Stimulated activated CD4-positive, alpha-beta T cell treated with anti-CD3 and anti-CD28 coated beads, Interleukin-1b, Interleukin-23, amount 100 ng/mL, for 4 hours (primary cell): Measurements from ENCODE around the gene MARCHF2.

ENCODE experiments used
- DNase-seq, 2 donors: peaks; one replicate each; pipeline ENCODE4 v3.0.0-alpha.2; 2020; ENCODE audit warnings: low read depth in 2 of 2

Gene MARCHF2

GRCh38 chr19:8387688-8388611 is 25.2 kb upstream of the MARCHF2 start:
- no peak for DNase-seq

- no peak for DNase-seq
Observed at GRCh38 chr19:8388612-8388958, 24.5 kb upstream of the MARCHF2 start.

DNA sequence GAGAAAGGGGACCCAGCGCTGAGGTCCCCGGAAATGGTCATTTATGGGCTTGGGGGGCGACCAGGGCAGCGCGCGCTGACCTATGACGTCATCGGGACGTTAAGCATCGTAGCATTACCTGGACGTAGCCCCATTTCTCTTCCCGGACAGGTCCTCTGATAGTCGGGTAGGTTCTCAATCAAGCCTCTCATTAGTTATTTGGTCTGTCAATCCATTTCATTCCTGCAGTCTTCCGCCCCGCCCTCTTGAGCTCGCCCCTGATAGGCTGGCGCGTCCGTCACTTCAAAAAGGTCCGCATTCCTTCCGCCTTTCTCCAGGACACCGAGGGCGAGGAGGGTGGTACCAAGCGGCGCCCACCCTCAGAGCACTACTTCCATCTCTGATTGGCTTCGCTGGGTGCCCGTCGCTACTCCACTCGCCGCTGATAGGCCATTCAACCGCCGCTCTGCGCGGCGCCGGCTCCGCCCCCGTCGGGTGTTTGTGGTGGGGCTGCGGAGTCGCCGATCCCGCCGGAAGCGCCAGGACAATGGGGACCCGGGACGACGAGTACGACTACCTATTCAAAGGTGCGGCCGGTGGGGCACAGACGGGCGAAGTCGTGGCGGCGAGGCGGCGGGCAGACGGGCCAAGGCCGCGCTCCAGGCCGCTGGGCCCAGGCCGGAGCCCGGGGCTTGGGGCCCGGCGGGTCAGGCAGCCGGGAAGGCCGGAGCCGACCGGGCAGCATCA is 23.1 kb upstream of the MARCHF2 start, which contains the start of gene RAB11B:
Gene RAB11B, plus strand, starts transcription at position 470 of the 726 bp plus-strand sequence. Its CDS starts 57 bp downstream, at position 527.
- peak; percentile 94 to 95 for DNase-seq

GRCh38 chr19:8390617-8390981 is 22.5 kb upstream of the MARCHF2 start:
- peak; percentile 86 to 90 for DNase-seq

GRCh38 chr19:8391198-8392016 is 21.7 kb upstream of the MARCHF2 start:
- no peak for DNase-seq

- no peak for DNase-seq
Observed at GRCh38 chr19:8392017-8392591, 21.0 kb upstream of the MARCHF2 start.

DNA sequence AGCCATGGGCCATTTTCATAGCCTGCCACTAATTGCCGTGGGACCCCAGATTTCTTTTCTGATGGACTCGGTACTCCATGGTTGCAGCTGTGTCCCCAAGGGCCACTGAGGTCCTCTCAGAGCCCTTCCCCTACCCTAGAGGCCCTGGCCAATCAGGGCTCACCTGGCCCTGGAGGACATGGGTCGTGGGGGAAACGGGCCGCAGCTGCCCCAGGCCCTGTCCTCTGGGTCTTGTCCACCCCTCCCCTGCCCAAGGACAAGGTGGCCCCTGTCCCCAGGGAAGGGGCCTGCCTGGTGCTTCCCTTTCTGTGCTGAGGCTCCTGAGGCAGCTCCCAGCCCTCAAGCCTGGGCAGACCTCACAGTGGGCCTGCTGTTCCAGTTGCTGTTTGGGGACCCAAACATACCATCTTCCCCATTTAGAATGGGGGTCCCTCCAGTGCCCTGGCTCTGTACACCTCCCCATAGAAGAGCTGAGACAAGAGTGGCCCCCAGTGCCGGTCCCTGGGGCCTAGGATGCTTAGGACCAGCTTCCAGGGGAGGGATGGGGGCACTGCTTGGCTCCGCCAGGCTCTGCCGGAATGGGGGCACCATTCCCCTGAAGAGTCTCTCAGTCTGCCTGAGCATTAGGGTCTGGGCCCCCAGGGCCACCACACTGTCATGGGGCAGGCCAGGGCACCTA is 19.8 kb upstream of the MARCHF2 start:
- DNase-seq = no peak

DNA sequence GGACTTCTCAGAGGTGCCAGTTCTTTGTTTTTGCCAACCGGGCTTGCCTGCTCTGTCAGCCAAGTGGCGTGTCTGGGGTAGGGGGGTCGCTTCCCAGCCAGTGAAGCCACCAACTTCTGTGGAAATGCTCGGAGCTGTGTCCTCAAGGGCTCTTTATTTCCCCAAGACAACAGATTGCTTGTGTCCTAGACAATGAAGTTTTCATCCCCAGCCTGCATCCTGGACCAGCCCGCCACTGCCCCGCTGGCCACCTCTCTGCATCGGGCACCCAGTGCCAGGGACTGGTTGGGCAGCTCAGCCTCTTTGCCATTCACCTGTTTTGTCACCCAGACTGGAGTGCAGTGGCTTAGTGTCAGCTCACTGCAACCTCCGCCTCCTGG is 19.2 kb upstream of the MARCHF2 start:
- no peak for DNase-seq

GRCh38 chr19:8395621-8396082 is 17.5 kb upstream of the MARCHF2 start:
- no peak for DNase-seq

DNA sequence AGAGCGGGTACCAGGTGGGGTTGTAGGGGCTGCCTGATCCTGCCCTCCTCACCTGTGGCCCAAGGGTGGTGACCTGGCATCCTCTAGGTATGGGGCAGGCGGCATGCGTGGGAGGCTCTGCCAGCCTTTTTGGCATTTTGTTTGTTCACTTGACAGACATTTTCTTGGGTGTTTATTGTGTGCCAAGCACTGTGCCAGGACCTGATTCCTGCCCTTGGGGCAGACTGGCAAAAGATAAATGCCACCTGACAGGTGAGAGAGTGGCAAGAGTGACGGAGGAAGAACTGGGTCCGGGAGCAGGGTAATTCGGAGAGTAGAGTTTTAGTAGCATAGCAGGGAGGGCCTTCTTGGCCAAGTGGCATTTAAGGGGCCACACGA is 16.9 kb upstream of the MARCHF2 start:
- DNase-seq = no peak

DNA sequence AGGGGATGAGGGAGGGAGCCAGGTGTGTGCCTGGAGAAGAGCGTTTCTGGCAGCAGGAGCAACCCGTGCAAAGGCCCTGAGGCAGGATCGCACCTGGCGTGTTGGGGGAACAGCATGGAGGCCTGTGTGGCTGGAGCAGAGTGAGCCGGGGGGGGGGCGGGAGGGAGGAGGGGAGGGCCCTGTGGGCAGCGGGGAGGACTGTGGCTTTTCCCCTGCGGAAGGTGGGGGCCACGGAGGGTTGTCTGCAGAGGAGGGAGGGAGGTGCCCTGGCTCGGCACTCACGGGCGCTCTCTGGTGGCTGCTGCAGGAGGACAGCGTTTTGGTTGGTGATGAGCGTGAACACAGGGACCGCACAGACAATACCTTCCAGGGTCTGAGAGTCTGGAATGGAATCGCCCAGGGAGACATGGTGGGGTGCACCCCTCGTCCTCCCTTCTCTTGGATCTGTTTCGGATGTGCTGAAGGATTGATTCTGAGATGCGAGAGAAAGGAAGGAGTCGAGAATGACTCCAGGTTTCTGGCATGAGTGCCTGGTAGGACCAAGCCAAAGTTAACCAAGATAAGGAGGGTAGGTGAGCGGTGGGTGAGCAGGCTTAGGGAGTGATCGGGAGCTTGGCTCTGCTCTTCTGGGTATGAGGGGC is 16.4 kb upstream of the MARCHF2 start:
- DNase-seq = peak; percentile 59 to 63

DNA sequence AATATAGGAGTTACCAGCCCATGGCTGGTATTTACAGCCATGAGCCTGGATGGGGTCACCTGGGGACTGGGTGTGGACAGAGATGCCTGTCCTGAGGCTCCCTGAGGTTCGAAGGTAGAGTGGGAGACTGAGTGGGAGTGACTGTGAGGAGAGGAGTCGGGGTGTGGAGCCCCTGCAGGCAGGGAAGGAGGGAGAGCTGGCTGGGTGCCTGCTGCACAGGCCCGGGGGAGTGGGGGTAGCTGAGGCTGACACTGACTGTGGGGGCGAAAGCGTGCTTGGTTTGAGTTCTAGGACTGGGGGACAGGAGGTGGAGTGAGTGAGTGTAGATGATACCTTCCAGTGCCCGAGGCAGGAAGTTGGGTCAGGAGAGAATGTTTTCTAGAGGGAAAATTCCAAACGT is 15.8 kb upstream of the MARCHF2 start:
- no peak for DNase-seq

GRCh38 chr19:8397746-8398310 is 15.3 kb upstream of the MARCHF2 start:
- no peak for DNase-seq

DNA sequence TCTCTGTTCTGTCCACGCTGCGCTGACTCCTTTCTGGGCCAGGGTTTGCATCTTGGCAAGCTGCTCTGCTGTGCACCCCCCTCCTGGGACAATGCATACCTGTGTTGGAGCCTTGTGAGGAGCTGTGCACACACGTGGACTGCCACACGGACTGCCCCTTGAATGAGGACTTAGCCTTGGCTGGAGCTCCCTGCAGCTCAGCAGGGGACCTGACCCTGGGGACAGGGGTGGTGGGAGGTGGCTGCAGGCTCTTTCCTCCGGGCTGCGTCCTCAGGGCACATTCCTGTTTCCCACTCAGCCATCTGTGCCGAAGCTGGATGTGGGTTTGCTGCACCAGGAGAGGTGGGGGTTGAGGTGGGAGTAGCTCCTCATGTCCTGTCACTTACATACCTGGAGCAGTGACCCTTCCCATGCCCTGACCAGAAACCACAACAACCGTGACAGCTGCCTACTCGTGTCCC is 14.8 kb upstream of the MARCHF2 start:
- DNase-seq = no peak

GRCh38 chr19:8399681-8400188 is 13.4 kb upstream of the MARCHF2 start:
- DNase-seq = no peak

GRCh38 chr19:8401981-8402411 is 11.1 kb upstream of the MARCHF2 start:
- no peak for DNase-seq

GRCh38 chr19:8403098-8403819 is 9.8 kb upstream of the MARCHF2 start:
- no peak for DNase-seq

DNA sequence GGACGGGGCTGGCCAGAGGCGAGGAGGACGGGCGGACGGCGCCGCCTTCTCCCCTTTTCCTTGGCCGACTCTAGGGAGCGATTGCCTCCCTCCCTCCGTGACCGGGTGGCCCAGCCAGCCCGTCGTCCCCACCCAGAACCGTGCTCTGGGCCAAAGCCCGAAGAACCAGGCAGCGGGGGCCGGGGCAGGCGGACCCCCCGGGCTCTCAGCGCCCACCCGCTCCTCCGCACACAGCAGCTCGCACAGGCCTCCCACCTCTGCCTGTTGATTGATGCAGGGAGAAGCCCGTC is 9.3 kb upstream of the MARCHF2 start:
- no peak for DNase-seq

- no peak for DNase-seq
Observed at GRCh38 chr19:8404391-8405151, 8.5 kb upstream of the MARCHF2 start.
